Forelimb muscle (tissue), 1 donor: ENCODE results near the gene IFI30. TPM values are rescaled to one million over a fixed set of nuclear protein-coding genes. Genes with fewer than 3 reads are reported as not detected.
"Not testable (repeated sequence)": the region's sequence is repeated elsewhere in the genome, so short reads cannot be mapped to it uniquely, and the experiment has no call there.

Experiments used
- DNase-seq: peaks from one replicate; pipeline ENCODE4 v3.0.0-alpha.2; 2013; ENCODE audit warnings: low read depth
- polyA plus RNA-seq: library from polyadenylated mRNA; unstranded; fragments of 120-200 nt; gene quantifications from one replicate; pipeline ENCODE4 v1.2.1, GENCODE V29; 2013; ENCODE audit not compliant: insufficient read length

IFI30 gene
- polyA plus RNA-seq, 1 donor, result 0.11 TPM

- peak; percentile 95 for DNase-seq
These were observed 20.6 kb upstream of the IFI30 start, which contains the start of gene PIK3R2 for GRCh38 chr19:18152817-18153555. TSS of gene PIK3R2 (plus strand) at chr19:18153163. CDS start at chr19:18155880, 2,717 bp downstream.

- no peak for DNase-seq
These were observed 20.0 kb upstream of the IFI30 start for GRCh38 chr19:18153556-18154134.

GRCh38 chr19:18155095-18156087, 18.2 kb upstream of the IFI30 start:
- no peak for DNase-seq

GRCh38 chr19:18156268-18156667, 17.3 kb upstream of the IFI30 start:
- DNase-seq, result no peak

GRCh38 chr19:18156841-18157464, 16.7 kb upstream of the IFI30 start:
- DNase-seq, result no peak

GRCh38 chr19:18157465-18158063, 16.0 kb upstream of the IFI30 start:
- DNase-seq, result no peak

- DNase-seq, result no peak
These were observed 15.1 kb upstream of the IFI30 start for GRCh38 chr19:18158467-18158866.

GRCh38 chr19:18159059-18159616, 14.5 kb upstream of the IFI30 start:
- DNase-seq, result not testable (repeated sequence)

GRCh38 chr19:18159810-18160209, 13.8 kb upstream of the IFI30 start:
- DNase-seq, result no peak

GRCh38 chr19:18160493-18160970, 13.1 kb upstream of the IFI30 start:
- DNase-seq, result no peak

- DNase-seq, result no peak
These were observed 12.5 kb upstream of the IFI30 start for GRCh38 chr19:18160971-18161635.

- DNase-seq, result no peak
These were observed 12.0 kb upstream of the IFI30 start for GRCh38 chr19:18161636-18162002.

- no peak for DNase-seq
These were observed 9.5 kb upstream of the IFI30 start for GRCh38 chr19:18164072-18164471.

GRCh38 chr19:18165794-18166544, 7.6 kb upstream of the IFI30 start:
- no peak for DNase-seq

GRCh38 chr19:18167011-18167410, 6.6 kb upstream of the IFI30 start:
- no peak for DNase-seq

GRCh38 chr19:18167975-18168645, 5.5 kb upstream of the IFI30 start:
- DNase-seq, result no peak

- DNase-seq, result no peak
These were observed 4.8 kb upstream of the IFI30 start for GRCh38 chr19:18168673-18169381.

- no peak for DNase-seq
These were observed 2.8 kb upstream of the IFI30 start for GRCh38 chr19:18170714-18171255.
